Hepatocyte (in vitro differentiated cells): Measurements from ENCODE around the gene SCIN. TPM values are rescaled to one million over a fixed set of nuclear protein-coding genes. Genes with fewer than 3 reads are reported as not detected.

Source experiments
- DNase-seq: peaks from one replicate; pipeline ENCODE4 v3.0.0-alpha.2; 2016; ENCODE audit warnings: low spot score
- H2AFZ ChIP-seq: fragments of 200-600 bp; sonication (generic); 2 replicates; pipeline ENCODE4 v1.6.0; 2016; ENCODE audit warnings: antibody characterized with exemption, mild to moderate bottlenecking
- H3K27ac ChIP-seq: fragments of 200-600 bp; sonication (generic); 2 replicates; pipeline ENCODE4 v1.5.1; 2016; ENCODE audit warnings: mild to moderate bottlenecking
- H3K27me3 ChIP-seq: fragments of 200-600 bp; sonication (generic); 2 replicates; pipeline ENCODE4 v1.6.1; 2016
- H3K36me3 ChIP-seq: fragments of 200-600 bp; sonication (generic); replicated peaks from 2 replicates; pipeline ENCODE4 v1.5.1; 2016; ENCODE audit warnings: low read depth; ENCODE audit not compliant: insufficient read depth
- H3K4me1 ChIP-seq: fragments of 200-600 bp; sonication (generic); 2 replicates; pipeline ENCODE4 v1.5.1; 2016; ENCODE audit warnings: mild to moderate bottlenecking, moderate library complexity; ENCODE audit not compliant: insufficient read depth
- H3K4me2 ChIP-seq: fragments of 200-600 bp; sonication (generic); 2 replicates; pipeline ENCODE4 v1.6.0; 2016
- H3K4me3 ChIP-seq: fragments of 200-600 bp; sonication (generic); 2 replicates; pipeline ENCODE4 v1.5.1; 2016; ENCODE audit warnings: mild to moderate bottlenecking
- H3K79me2 ChIP-seq: fragments of 200-600 bp; sonication (generic); 2 replicates; pipeline ENCODE4 v1.6.0; 2017; ENCODE audit warnings: mild to moderate bottlenecking
- H3K9me2 ChIP-seq: fragments of 200-600 bp; sonication (generic); replicated peaks from 2 replicates; pipeline ENCODE4 v1.6.0; 2017; ENCODE audit warnings: mild to moderate bottlenecking; ENCODE audit not compliant: insufficient read depth
- H3K9me3 ChIP-seq: fragments of 200-600 bp; sonication (generic); 2 replicates; pipeline ENCODE4 v1.5.1; 2016; ENCODE audit warnings: low read depth, mild to moderate bottlenecking
- H4K20me1 ChIP-seq: fragments of 200-600 bp; sonication (generic); 2 replicates; pipeline ENCODE4 v1.6.0; 2016; ENCODE audit warnings: mild to moderate bottlenecking; ENCODE audit not compliant: insufficient read depth, poor library complexity, severe bottlenecking
- EZH2 ChIP-seq: fragments of 200-600 bp; sonication (generic); IDR thresholded peaks from 2 replicates; pipeline ENCODE4 v1.6.1; 2016; ENCODE audit warnings: antibody characterized with exemption, mild to moderate bottlenecking, borderline replicate concordance
- EZH2phosphoT487 ChIP-seq: fragments of 200-600 bp; sonication (generic); IDR thresholded peaks from one replicate; pipeline ENCODE4 v1.6.1; 2018; ENCODE audit warnings: antibody characterized with exemption, mild to moderate bottlenecking, low read depth, moderate library complexity; ENCODE audit not compliant: unreplicated experiment, severe bottlenecking
- WGBS: methylation state at CpG from one replicate; pipeline ENCODE4 v1.1.6; 2016; ENCODE audit warnings: low lambda C conversion rate; ENCODE audit errors: missing lambda C conversion rate; 5-methylcytosine and 5-hydroxymethylcytosine counted together
- polyA plus RNA-seq: library from polyadenylated mRNA; unstranded; fragments of >200 nt; fragmentation: Nextera tagmentation; extraction: Ambion mirVana; gene quantifications from 2 replicates; pipeline ENCODE4 v1.2.1, GENCODE V29; 2016
- total RNA-seq: library from RNA; depleted of rRNA; stranded (reverse); fragments of >200 nt; gene quantifications from 2 replicates; pipeline ENCODE4 v1.2.3, GENCODE V29; 2014
- TF ChIP-seq, protein P1 (sequence below): fragments of 200-600 bp; sonication (generic); IDR thresholded peaks from 2 replicates; pipeline ENCODE4 v1.5.1; 2016; ENCODE audit warnings: antibody characterized with exemption, mild to moderate bottlenecking; ENCODE audit not compliant: poor library complexity

The SCIN gene
- total and polyA plus RNA-seq, 2 experiments from 2014 or later = 6.3 to 6.7 TPM

DNA sequence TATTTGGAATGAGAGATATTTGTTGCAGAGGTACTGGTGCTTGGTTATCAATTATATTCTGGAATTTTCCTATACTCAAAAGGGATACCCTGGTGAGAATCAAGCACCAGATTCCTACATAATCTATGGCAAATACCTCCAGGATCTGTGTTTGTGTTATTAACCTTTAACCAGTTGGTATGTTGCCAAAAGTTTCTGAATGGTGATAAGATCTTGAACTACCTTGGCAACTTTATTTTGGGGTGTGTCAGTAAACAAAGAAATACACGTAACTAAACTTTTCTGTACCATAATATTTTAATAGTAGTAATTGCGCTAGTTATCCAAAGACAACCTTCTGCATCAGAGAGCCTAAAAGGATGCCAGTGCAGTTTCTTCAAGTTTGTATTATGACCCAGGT lies 13.4 kb downstream of the SCIN start:
- DNase-seq = no peak
- H3K27me3 ChIP-seq = no peaks in the 10 kb centered on the region
- WGBS = 72% methylated on average over 2 of the region's 2 CpGs
- no peaks in the 10 kb centered on the region for H3K79me2 ChIP-seq
- no peaks in the 10 kb centered on the region for H3K9me2 ChIP-seq
- no peak overlapping the region for H3K27ac ChIP-seq
- no peak overlapping the region for H2AFZ ChIP-seq
- no peak overlapping the region for H3K4me2 ChIP-seq
- H3K4me3 ChIP-seq = no peak overlapping the region
- H3K4me1 ChIP-seq = peaks cover 5% of the 10 kb centered on the region
- TF ChIP-seq, protein P1, sequence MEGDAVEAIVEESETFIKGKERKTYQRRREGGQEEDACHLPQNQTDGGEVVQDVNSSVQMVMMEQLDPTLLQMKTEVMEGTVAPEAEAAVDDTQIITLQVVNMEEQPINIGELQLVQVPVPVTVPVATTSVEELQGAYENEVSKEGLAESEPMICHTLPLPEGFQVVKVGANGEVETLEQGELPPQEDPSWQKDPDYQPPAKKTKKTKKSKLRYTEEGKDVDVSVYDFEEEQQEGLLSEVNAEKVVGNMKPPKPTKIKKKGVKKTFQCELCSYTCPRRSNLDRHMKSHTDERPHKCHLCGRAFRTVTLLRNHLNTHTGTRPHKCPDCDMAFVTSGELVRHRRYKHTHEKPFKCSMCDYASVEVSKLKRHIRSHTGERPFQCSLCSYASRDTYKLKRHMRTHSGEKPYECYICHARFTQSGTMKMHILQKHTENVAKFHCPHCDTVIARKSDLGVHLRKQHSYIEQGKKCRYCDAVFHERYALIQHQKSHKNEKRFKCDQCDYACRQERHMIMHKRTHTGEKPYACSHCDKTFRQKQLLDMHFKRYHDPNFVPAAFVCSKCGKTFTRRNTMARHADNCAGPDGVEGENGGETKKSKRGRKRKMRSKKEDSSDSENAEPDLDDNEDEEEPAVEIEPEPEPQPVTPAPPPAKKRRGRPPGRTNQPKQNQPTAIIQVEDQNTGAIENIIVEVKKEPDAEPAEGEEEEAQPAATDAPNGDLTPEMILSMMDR = no peak
- no peaks in the 10 kb centered on the region for H3K9me3 ChIP-seq
- no peaks in the 10 kb centered on the region for H3K36me3 ChIP-seq
- no peaks in the 10 kb centered on the region for H4K20me1 ChIP-seq

DNA sequence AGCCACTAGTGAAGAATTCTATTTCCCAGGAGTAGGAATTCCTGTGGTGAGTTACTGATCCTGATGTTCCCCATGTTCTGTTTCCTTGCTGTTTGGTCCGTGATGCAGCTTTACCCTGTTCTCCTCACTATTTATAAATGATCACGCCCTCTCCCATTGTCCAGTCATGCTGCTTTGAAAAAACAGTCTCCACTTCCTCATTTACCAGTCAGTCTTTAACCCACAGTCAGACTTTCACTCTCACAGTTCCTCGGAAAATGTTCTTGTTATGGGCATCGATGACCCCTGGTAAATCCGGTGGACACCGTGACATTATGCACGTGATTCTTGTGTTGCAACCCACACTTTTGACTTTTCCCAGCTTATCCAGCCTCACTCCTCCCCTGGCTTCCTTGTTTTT lies 14.4 kb downstream of the SCIN start:
- Histone ChIP-seq H3K4me2 (no peak overlapping the region), H3K27ac (no peak overlapping the region), H2AFZ (no peak overlapping the region), H3K36me3 (no peaks in the 10 kb centered on the region), H3K27me3 (no peaks in the 10 kb centered on the region), H3K9me2 (no peaks in the 10 kb centered on the region), H3K79me2 (no peaks in the 10 kb centered on the region), H4K20me1 (no peaks in the 10 kb centered on the region), H3K4me1 (peaks cover 5% of the 10 kb centered on the region), H3K9me3 (no peaks in the 10 kb centered on the region), H3K4me3 (no peak overlapping the region)
- no peak for DNase-seq
- TF ChIP-seq, protein P1 = no peak
- TF ChIP-seq EZH2phosphoT487 (no peak), EZH2 (no peak)
- 80% methylated on average over 7 of the region's 7 CpGs for WGBS

DNA sequence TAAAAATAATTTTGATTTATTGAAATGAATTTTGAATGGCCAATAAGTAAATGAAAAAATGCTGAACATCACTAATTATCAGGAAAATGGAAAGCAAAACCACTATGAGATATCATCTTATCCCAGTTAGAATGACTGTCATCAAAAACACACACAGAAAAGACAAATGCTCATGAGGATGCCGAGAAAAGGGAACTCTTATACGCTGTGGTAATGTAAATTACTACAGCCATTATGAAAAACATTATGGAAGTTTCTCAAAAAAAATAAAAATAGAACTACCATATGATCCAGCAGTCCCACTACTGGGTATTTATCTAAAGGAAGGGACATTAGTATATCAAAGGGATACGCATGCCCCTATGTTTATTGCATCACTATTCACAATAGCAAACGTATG lies 15.8 kb downstream of the SCIN start:
- Histone ChIP-seq H3K79me2 (no peaks in the 10 kb centered on the region), H3K9me3 (no peaks in the 10 kb centered on the region), H3K27ac (no peak overlapping the region), H3K4me3 (no peak overlapping the region), H3K4me2 (no peak overlapping the region), H3K36me3 (no peaks in the 10 kb centered on the region), H4K20me1 (no peaks in the 10 kb centered on the region), H3K27me3 (no peaks in the 10 kb centered on the region), H2AFZ (no peak overlapping the region), H3K9me2 (no peaks in the 10 kb centered on the region), H3K4me1 (peaks cover 5% of the 10 kb centered on the region)
- 92% methylated on average over 4 of the region's 4 CpGs for WGBS
- no peak for DNase-seq
- no peak for TF ChIP-seq EZH2phosphoT487
- no peak for TF ChIP-seq EZH2
- TF ChIP-seq, protein P1 = no peak

DNA sequence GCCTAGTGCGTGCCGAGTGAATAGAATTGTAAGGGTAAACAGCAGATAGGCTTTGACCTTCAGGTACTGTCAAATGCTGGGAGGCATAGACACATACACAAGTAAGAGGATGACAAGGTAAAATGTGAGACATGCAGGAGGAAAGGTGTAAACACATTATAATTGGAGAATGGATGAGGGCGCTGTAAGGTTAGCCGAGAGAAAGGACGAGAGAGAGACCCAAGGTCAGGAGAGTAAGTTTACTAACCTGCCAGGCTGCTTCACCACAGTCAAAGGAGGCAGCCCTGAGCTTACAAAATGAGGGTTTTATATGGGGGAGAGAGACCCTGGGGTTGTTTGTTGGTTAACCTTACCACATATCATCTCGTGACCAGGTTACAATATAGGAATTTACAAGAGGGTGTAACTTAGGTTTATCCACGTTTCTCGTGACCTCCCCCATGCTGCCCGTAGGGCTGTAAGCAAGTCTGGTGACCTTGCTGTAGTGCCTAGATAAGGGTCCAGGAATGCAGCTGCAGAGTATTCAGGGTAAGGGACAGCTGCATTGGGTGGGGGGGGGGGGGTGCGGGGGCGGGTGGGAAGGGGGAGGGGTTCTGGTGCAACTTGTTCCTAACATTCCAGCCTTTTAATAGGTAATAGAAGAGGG lies 17.9 kb downstream of the SCIN start:
- no peaks in the 10 kb centered on the region for H3K9me3 ChIP-seq
- no peaks in the 10 kb centered on the region for H3K27me3 ChIP-seq
- no peak overlapping the region for H3K4me3 ChIP-seq
- no peaks in the 10 kb centered on the region for H3K79me2 ChIP-seq
- no peak overlapping the region for H3K27ac ChIP-seq
- H3K9me2 ChIP-seq = no peaks in the 10 kb centered on the region
- WGBS = 93% methylated on average over 10 of the region's 11 CpGs
- no peaks in the 10 kb centered on the region for H3K36me3 ChIP-seq
- H3K4me2 ChIP-seq = no peak overlapping the region
- DNase-seq = no peak
- no peaks in the 10 kb centered on the region for H3K4me1 ChIP-seq
- no peak for TF ChIP-seq EZH2phosphoT487
- no peak for TF ChIP-seq EZH2
- TF ChIP-seq, protein P1 = no peak
- no peaks in the 10 kb centered on the region for H4K20me1 ChIP-seq
- no peak overlapping the region for H2AFZ ChIP-seq
